Activated CD8-positive, alpha-beta memory T cell treated with anti-CD3 and anti-CD28 coated beads for 4 hours (primary cell): ENCODE data around the gene PHEX.
A peak's percentile ranks its signal among the peaks of the same experiment; 100 is the strongest.

Experiments
- DNase-seq, 2 donors: peaks; one replicate each; pipeline ENCODE4 v3.0.0-alpha.2; 2020; ENCODE audit warnings: low read depth in 2 of 2

The PHEX gene

GRCh38 chrX:22032084-22032483 lies at the start of gene PHEX:
PHEX (plus strand) TSS chrX:22032325; CDS start chrX:22033006, 681 bp downstream.
- DNase-seq = no peak

- peak; percentile 11 to 38 for DNase-seq
Measured at GRCh38 chrX:21985332-21985777, 46.8 kb upstream of the PHEX start.

- no peak for DNase-seq
Measured at GRCh38 chrX:21986596-21986995, 45.5 kb upstream of the PHEX start.

- no peak for DNase-seq
Measured at GRCh38 chrX:21989384-21989783, 42.7 kb upstream of the PHEX start.

GRCh38 chrX:21990832-21991231 lies 41.3 kb upstream of the PHEX start:
- no peak for DNase-seq

GRCh38 chrX:21991504-21991903 lies 40.6 kb upstream of the PHEX start:
- DNase-seq = no peak

GRCh38 chrX:21993265-21993664 lies 38.9 kb upstream of the PHEX start:
- DNase-seq = no peak

GRCh38 chrX:21996872-21997455 lies 35.2 kb upstream of the PHEX start:
- no peak for DNase-seq

GRCh38 chrX:21998037-21998436 lies 34.1 kb upstream of the PHEX start:
- DNase-seq = no peak

- no peak for DNase-seq
Measured at GRCh38 chrX:22004866-22005265, 27.3 kb upstream of the PHEX start.

- no peak for DNase-seq
Measured at GRCh38 chrX:22012051-22012450, 20.1 kb upstream of the PHEX start.

- no peak for DNase-seq
Measured at GRCh38 chrX:22012931-22013330, 19.2 kb upstream of the PHEX start.

- DNase-seq = no peak
Measured at GRCh38 chrX:22015139-22015750, 16.9 kb upstream of the PHEX start.

GRCh38 chrX:22021751-22022324 lies 10.3 kb upstream of the PHEX start:
- no peak for DNase-seq

GRCh38 chrX:22024577-22024976 lies 7.5 kb upstream of the PHEX start:
- no peak for DNase-seq

GRCh38 chrX:22025751-22026150 lies 6.4 kb upstream of the PHEX start:
- no peak for DNase-seq

- DNase-seq = no peak
Measured at GRCh38 chrX:22026731-22027130, 5.4 kb upstream of the PHEX start.

GRCh38 chrX:22032506-22032905 lies 381 bp downstream of the PHEX start:
- DNase-seq = no peak

GRCh38 chrX:22033818-22034217 lies 1.7 kb downstream of the PHEX start:
- DNase-seq = no peak

GRCh38 chrX:22035236-22035635 lies 3.1 kb downstream of the PHEX start:
- no peak for DNase-seq

- no peak for DNase-seq
Measured at GRCh38 chrX:22037225-22037624, 5.1 kb downstream of the PHEX start.

- no peak for DNase-seq
Measured at GRCh38 chrX:22037911-22038537, 5.9 kb downstream of the PHEX start.

- no peak for DNase-seq
Measured at GRCh38 chrX:22039541-22039940, 7.4 kb downstream of the PHEX start.
